ENCODE results near the gene CCL28.
"Not testable (repeated sequence)": the region's sequence is repeated elsewhere in the genome, so short reads cannot be mapped to it uniquely, and the experiment has no call there.

CCL28 gene

GRCh38 chr5:43369651-43370050 lies 42.5 kb downstream of the CCL28 start:
- H3K27ac ChIP-seq (ENCODE audit: low read depth, low read length): no peak overlapping the region

GRCh38 chr5:43367909-43368669 lies 44.1 kb downstream of the CCL28 start:
- no peak overlapping the region for H3K27ac ChIP-seq (ENCODE audit: low read depth, low read length)
- no peaks in the 10 kb centered on the region for H3K27me3 ChIP-seq (ENCODE audit: control insufficient read depth, insufficient read depth, low read length)
- no peak overlapping the region for H3K9ac ChIP-seq (ENCODE audit: low read depth, low read length)
- H3K4me1 ChIP-seq (ENCODE audit: control insufficient read depth, insufficient read depth, low read length): no peaks in the 10 kb centered on the region
- H3K9me3 ChIP-seq (ENCODE audit: control insufficient read depth, insufficient read depth, low read length): peaks cover 24% of the 10 kb centered on the region
- H3K36me3 ChIP-seq (ENCODE audit: control insufficient read depth, insufficient read depth, low read length): no peaks in the 10 kb centered on the region
- no peak overlapping the region for H3K4me3 ChIP-seq (ENCODE audit: low read depth, low read length)

More at GRCh38 chr5:43369651-43370050, 42.5 kb downstream of the CCL28 start:
- Histone ChIP-seq H3K36me3 (ENCODE audit: control insufficient read depth, insufficient read depth, low read length) (no peaks in the 10 kb centered on the region), H3K4me3 (ENCODE audit: low read depth, low read length) (no peak overlapping the region), H3K27me3 (ENCODE audit: control insufficient read depth, insufficient read depth, low read length) (no peaks in the 10 kb centered on the region), H3K9ac (ENCODE audit: low read depth, low read length) (no peak overlapping the region), H3K9me3 (ENCODE audit: control insufficient read depth, insufficient read depth, low read length) (peaks cover 24% of the 10 kb centered on the region), H3K4me1 (ENCODE audit: control insufficient read depth, insufficient read depth, low read length) (no peaks in the 10 kb centered on the region)

DNA sequence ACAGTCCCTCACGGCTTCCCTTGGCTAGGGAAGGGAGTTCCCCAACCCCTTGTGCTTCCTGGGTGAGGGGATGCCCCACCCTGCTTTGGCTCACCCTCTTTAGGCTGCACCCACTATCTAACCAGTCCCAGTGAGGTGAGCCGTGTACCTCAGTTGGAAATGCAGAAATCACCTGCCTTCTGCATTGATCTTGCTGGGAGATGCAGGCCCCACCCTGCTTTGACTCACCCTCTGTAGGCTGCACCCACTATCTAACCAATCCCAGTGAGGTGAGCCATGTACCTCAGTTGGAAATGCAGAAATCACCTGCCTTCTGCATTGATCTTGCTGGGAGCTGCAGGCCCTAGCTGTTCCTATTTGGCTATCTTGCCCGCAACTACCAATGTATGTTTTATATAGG lies 44.7 kb downstream of the CCL28 start:
- Histone ChIP-seq H3K9ac (ENCODE audit: low read depth, low read length) (no peak overlapping the region), H3K4me1 (ENCODE audit: control insufficient read depth, insufficient read depth, low read length) (no peaks in the 10 kb centered on the region), H3K27me3 (ENCODE audit: control insufficient read depth, insufficient read depth, low read length) (no peaks in the 10 kb centered on the region), H3K9me3 (ENCODE audit: control insufficient read depth, insufficient read depth, low read length) (peaks cover 24% of the 10 kb centered on the region), H3K4me3 (ENCODE audit: low read depth, low read length) (no peak overlapping the region), H3K27ac (ENCODE audit: low read depth, low read length) (no peak overlapping the region), H3K36me3 (ENCODE audit: control insufficient read depth, insufficient read depth, low read length) (no peaks in the 10 kb centered on the region)

DNA sequence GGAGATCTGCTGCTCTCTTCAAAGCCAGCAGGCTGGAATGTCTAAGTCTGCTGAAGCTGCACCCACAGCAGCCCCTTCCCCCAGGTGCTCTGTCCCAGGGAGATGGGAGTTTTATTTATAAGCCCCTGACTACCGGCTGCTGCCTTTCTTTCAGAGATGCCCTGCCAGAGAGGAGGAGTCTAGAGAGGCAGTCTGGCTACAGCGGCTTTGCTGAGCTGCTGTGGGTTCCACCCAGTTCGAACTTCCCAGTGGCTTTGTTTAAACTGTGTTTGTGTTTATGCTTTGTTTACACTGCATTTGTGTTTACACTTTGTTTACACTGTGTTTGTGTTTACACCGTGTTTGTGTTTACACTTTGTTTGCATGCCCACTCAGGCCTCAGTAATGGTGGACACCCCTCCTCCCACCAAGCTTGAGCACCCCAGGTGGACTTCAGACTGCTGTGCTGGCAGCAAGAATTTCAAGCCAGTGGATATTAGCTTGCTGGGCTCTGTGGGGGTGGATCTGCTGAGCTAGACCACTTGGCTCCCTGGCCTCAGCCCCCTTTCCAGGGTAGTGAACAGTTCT lies 45.4 kb downstream of the CCL28 start:
- H3K9me3 ChIP-seq (ENCODE audit: control insufficient read depth, insufficient read depth, low read length): peaks cover 24% of the 10 kb centered on the region
- H3K27ac ChIP-seq (ENCODE audit: low read depth, low read length); H3K4me1 ChIP-seq (ENCODE audit: control insufficient read depth, insufficient read depth, low read length); H3K27me3 ChIP-seq (ENCODE audit: control insufficient read depth, insufficient read depth, low read length); H3K36me3 ChIP-seq (ENCODE audit: control insufficient read depth, insufficient read depth, low read length); H3K4me3 ChIP-seq (ENCODE audit: low read depth, low read length); H3K9ac ChIP-seq (ENCODE audit: low read depth, low read length): not testable (repeated sequence)

DNA sequence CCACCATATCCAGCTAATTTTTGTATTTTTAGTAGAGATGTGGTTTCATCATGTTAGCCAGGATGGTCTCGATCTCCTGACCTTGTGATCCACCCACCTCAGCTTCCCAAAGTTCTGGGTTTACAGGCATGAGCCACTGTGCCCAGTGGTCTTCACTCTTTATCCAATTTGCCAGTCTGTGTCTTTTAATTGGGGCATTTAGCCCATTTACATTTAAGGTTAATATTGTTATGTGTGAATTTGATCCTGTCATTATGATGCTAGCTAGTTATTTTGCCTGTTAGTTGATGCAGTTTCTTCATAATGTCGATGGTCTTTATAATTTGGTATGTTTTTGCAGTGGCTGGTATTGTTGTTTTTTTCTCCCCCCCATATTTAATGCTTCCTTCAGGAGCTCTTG lies 47.0 kb downstream of the CCL28 start:
- H3K9me3 ChIP-seq (ENCODE audit: control insufficient read depth, insufficient read depth, low read length): peaks cover 21% of the 10 kb centered on the region
- not testable (repeated sequence) for H3K4me3 ChIP-seq (ENCODE audit: low read depth, low read length); H3K9ac ChIP-seq (ENCODE audit: low read depth, low read length); H3K27me3 ChIP-seq (ENCODE audit: control insufficient read depth, insufficient read depth, low read length); H3K27ac ChIP-seq (ENCODE audit: low read depth, low read length); H3K36me3 ChIP-seq (ENCODE audit: control insufficient read depth, insufficient read depth, low read length); H3K4me1 ChIP-seq (ENCODE audit: control insufficient read depth, insufficient read depth, low read length)

GRCh38 chr5:43363445-43364152 lies 48.6 kb downstream of the CCL28 start:
- Histone ChIP-seq H3K9ac (ENCODE audit: low read depth, low read length) (no peak overlapping the region), H3K9me3 (ENCODE audit: control insufficient read depth, insufficient read depth, low read length) (peaks cover 22% of the 10 kb centered on the region), H3K4me3 (ENCODE audit: low read depth, low read length) (no peak overlapping the region), H3K27ac (ENCODE audit: low read depth, low read length) (no peak overlapping the region), H3K4me1 (ENCODE audit: control insufficient read depth, insufficient read depth, low read length) (no peaks in the 10 kb centered on the region), H3K27me3 (ENCODE audit: control insufficient read depth, insufficient read depth, low read length) (no peaks in the 10 kb centered on the region), H3K36me3 (ENCODE audit: control insufficient read depth, insufficient read depth, low read length) (no peaks in the 10 kb centered on the region)

DNA sequence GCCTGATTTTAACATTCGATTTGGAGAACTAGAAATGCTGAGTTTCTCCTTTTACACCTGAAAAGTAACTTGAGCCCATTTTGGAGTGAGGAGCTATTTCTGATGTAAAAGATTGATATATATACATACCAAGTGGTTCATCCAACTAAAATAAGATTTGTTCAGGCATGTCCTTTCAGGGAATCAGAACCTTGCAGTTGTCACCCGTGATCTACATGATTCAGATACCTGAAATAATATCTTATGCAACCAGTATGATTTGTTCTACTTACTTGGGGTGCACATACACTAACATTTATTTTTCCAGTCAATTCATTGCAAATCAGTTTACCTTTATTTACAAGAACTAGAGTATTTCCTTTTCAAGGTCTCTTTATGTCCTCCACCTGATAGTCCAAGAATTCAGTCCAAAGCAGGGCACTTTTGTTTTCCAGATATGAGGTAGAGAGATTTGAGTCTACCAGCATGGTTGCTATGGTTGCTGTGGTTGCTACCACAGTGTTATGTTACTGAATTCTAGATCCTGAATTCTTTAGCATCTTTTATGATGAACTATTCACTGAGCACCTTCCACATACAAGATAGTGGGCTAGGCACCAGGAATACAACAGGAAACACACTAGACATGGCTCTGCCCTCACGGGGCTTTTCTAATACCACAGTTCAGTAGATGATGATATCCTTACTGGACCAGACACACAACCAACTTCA lies 49.3 kb downstream of the CCL28 start:
- Histone ChIP-seq H3K9ac (ENCODE audit: low read depth, low read length) (no peak overlapping the region), H3K9me3 (ENCODE audit: control insufficient read depth, insufficient read depth, low read length) (peaks cover 15% of the 10 kb centered on the region), H3K36me3 (ENCODE audit: control insufficient read depth, insufficient read depth, low read length) (no peaks in the 10 kb centered on the region), H3K27me3 (ENCODE audit: control insufficient read depth, insufficient read depth, low read length) (no peaks in the 10 kb centered on the region), H3K27ac (ENCODE audit: low read depth, low read length) (no peak overlapping the region), H3K4me3 (ENCODE audit: low read depth, low read length) (no peak overlapping the region), H3K4me1 (ENCODE audit: control insufficient read depth, insufficient read depth, low read length) (no peaks in the 10 kb centered on the region)

DNA sequence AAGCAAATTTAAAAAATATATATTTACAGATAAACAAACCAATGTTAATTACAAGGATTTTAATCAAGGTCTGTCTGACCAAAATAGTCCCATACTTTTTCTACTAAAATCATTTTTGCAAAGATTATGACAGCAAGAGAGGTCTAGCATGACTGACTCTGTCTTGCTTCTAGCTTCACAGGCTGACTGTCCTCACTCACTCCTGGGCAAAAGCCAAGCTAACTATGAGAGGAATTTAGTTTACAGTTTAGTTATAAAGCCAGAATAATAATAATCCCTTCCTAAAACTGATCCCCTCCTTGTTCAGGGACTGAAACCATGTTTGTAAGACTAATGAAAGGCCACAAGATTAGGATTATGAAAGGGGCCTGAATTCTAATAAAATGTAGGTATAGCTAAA lies 53.5 kb downstream of the CCL28 start:
- Histone ChIP-seq H3K27me3 (ENCODE audit: control insufficient read depth, insufficient read depth, low read length) (no peaks in the 10 kb centered on the region), H3K4me1 (ENCODE audit: control insufficient read depth, insufficient read depth, low read length) (no peaks in the 10 kb centered on the region), H3K36me3 (ENCODE audit: control insufficient read depth, insufficient read depth, low read length) (no peaks in the 10 kb centered on the region), H3K9me3 (ENCODE audit: control insufficient read depth, insufficient read depth, low read length) (peaks cover 13% of the 10 kb centered on the region; the same call in 1 of the 2 replicates), H3K4me3 (ENCODE audit: low read depth, low read length) (no peak overlapping the region), H3K9ac (ENCODE audit: low read depth, low read length) (no peak overlapping the region), H3K27ac (ENCODE audit: low read depth, low read length) (no peak overlapping the region)

- Histone ChIP-seq H3K4me3 (ENCODE audit: low read depth, low read length) (no peak overlapping the region), H3K27ac (ENCODE audit: low read depth, low read length) (no peak overlapping the region), H3K9ac (ENCODE audit: low read depth, low read length) (no peak overlapping the region), H3K4me1 (ENCODE audit: control insufficient read depth, insufficient read depth, low read length) (no peaks in the 10 kb centered on the region), H3K27me3 (ENCODE audit: control insufficient read depth, insufficient read depth, low read length) (no peaks in the 10 kb centered on the region), H3K36me3 (ENCODE audit: control insufficient read depth, insufficient read depth, low read length) (no peaks in the 10 kb centered on the region), H3K9me3 (ENCODE audit: control insufficient read depth, insufficient read depth, low read length) (peaks cover 13% of the 10 kb centered on the region; the same call in 1 of the 2 replicates)
Measured at GRCh38 chr5:43358301-43358700, 53.9 kb downstream of the CCL28 start.

DNA sequence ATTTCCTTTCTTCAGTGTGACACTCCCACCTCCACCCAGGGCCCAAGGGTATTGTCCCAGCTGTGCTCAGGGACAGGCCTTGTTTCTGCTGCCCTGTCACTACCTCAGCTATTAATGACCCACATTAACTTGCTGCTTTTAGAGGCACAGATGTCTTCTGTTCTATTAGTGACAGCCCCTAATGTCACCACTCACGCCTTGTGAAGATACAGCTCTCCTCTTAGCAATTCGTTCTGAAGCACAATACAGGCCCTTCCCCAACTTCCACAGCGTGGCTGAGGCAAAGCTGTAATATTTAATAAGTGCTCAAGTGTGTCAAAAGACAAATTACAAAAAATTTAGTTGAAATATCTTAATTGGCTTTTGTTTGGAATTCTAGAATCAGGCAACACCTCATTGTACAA lies 54.3 kb downstream of the CCL28 start:
- no peak overlapping the region for H3K27ac ChIP-seq (ENCODE audit: low read depth, low read length)
- no peak overlapping the region for H3K9ac ChIP-seq (ENCODE audit: low read depth, low read length)
- H3K4me1 ChIP-seq (ENCODE audit: control insufficient read depth, insufficient read depth, low read length): no peaks in the 10 kb centered on the region

More for the DNA sequence above, 54.3 kb downstream of the CCL28 start:
- Histone ChIP-seq H3K36me3 (ENCODE audit: control insufficient read depth, insufficient read depth, low read length) (no peaks in the 10 kb centered on the region), H3K9me3 (ENCODE audit: control insufficient read depth, insufficient read depth, low read length) (peaks cover 13% of the 10 kb centered on the region; the same call in 1 of the 2 replicates), H3K27me3 (ENCODE audit: control insufficient read depth, insufficient read depth, low read length) (no peaks in the 10 kb centered on the region), H3K4me3 (ENCODE audit: low read depth, low read length) (no peak overlapping the region)
